Memory B cell (primary cell): Measurements from ENCODE around the gene B4GALT1.
"Not testable (repeated sequence)": the region's sequence is repeated elsewhere in the genome, so short reads cannot be mapped to it uniquely, and the experiment has no call there.

Experiments
- ATAC-seq: fragments of 150-1000 bp; cut with Tn5 transposase; 2 replicates; pipeline ENCODE4 v1.10.0; 2021; ENCODE audit warnings: low read depth, mild to moderate bottlenecking, moderate library complexity
- DNase-seq, 2 donors: peaks; one replicate each; pipeline ENCODE4 v3.0.0; 2022; ENCODE audit warnings: low spot score in 2 of 2
- H3K27ac Mint-ChIP-seq: one replicate; pipeline ENCODE4 v1.8.0; 2022; ENCODE audit warnings: mild to moderate bottlenecking, moderate library complexity, mixed read lengths
- H3K27me3 Mint-ChIP-seq: one replicate; pipeline ENCODE4 v1.8.0; 2022; ENCODE audit warnings: mixed read lengths
- H3K36me3 Mint-ChIP-seq: one replicate; pipeline ENCODE4 v1.8.0; 2022; ENCODE audit warnings: mild to moderate bottlenecking, mixed read lengths
- H3K4me1 Mint-ChIP-seq: one replicate; pipeline ENCODE4 v1.8.0; 2022; ENCODE audit warnings: mixed read lengths
- H3K4me3 Mint-ChIP-seq: one replicate; pipeline ENCODE4 v1.8.0; 2022; ENCODE audit warnings: mild to moderate bottlenecking, moderate library complexity, mixed read lengths
- H3K9me3 Mint-ChIP-seq: one replicate; pipeline ENCODE4 v1.8.0; 2022; ENCODE audit warnings: mixed read lengths

B4GALT1 gene

GRCh38 chr9:33106372-33106771 lies 60.8 kb downstream of the B4GALT1 start:
- ATAC-seq, result no peak
- Mint-ChIP-seq H3K27me3 (no peaks in the 10 kb centered on the region), H3K4me1 (peaks cover 14% of the 10 kb centered on the region), H3K9me3 (no peaks in the 10 kb centered on the region), H3K4me3 (no peak overlapping the region), H3K36me3 (peaks cover 3% of the 10 kb centered on the region), H3K27ac (no peak overlapping the region)
- no peak for DNase-seq

GRCh38 chr9:33105959-33106358 lies 61.2 kb downstream of the B4GALT1 start:
- Mint-ChIP-seq H3K4me3 (no peak overlapping the region), H3K27ac (no peak overlapping the region), H3K36me3 (peaks cover 3% of the 10 kb centered on the region), H3K4me1 (peaks cover 14% of the 10 kb centered on the region), H3K27me3 (no peaks in the 10 kb centered on the region), H3K9me3 (no peaks in the 10 kb centered on the region)
- DNase-seq (no peak), ATAC-seq (no peak)

- no peaks in the 10 kb centered on the region for H3K27me3 Mint-ChIP-seq
- no peak for ATAC-seq
- no peaks in the 10 kb centered on the region for H3K9me3 Mint-ChIP-seq
Observed at GRCh38 chr9:33105504-33105903, 61.6 kb downstream of the B4GALT1 start.

GRCh38 chr9:33104401-33104800 lies 62.7 kb downstream of the B4GALT1 start:
- H3K27ac Mint-ChIP-seq, result peak overlapping the region; percentile 56
- H3K27me3 Mint-ChIP-seq, result no peaks in the 10 kb centered on the region
- peaks cover 10% of the 10 kb centered on the region for H3K4me1 Mint-ChIP-seq
- H3K4me3 Mint-ChIP-seq, result no peak overlapping the region
- no peak for ATAC-seq
- H3K9me3 Mint-ChIP-seq, result no peaks in the 10 kb centered on the region
- DNase-seq, result no peak
- no peaks in the 10 kb centered on the region for H3K36me3 Mint-ChIP-seq

More at GRCh38 chr9:33105504-33105903, 61.6 kb downstream of the B4GALT1 start:
- Mint-ChIP-seq H3K36me3 (no peaks in the 10 kb centered on the region), H3K27ac (no peak overlapping the region), H3K4me1 (peaks cover 14% of the 10 kb centered on the region), H3K4me3 (no peak overlapping the region)
- DNase-seq, result no peak

GRCh38 chr9:33103501-33104281 lies 63.4 kb downstream of the B4GALT1 start:
- H3K27me3 Mint-ChIP-seq, result no peaks in the 10 kb centered on the region
- peak overlapping the region; percentile 17 for H3K27ac Mint-ChIP-seq
- DNase-seq (no peak), ATAC-seq (no peak)
- peaks cover 13% of the 10 kb centered on the region for H3K4me1 Mint-ChIP-seq
- no peaks in the 10 kb centered on the region for H3K9me3 Mint-ChIP-seq
- no peak overlapping the region for H3K4me3 Mint-ChIP-seq
- H3K36me3 Mint-ChIP-seq, result no peaks in the 10 kb centered on the region

- H3K4me1 Mint-ChIP-seq, result peaks cover 10% of the 10 kb centered on the region
- no peaks in the 10 kb centered on the region for H3K36me3 Mint-ChIP-seq
- H3K27ac Mint-ChIP-seq, result peak overlapping the region; percentile 20
- ATAC-seq, result no peak
- no peak for DNase-seq
- H3K9me3 Mint-ChIP-seq, result no peaks in the 10 kb centered on the region
- H3K27me3 Mint-ChIP-seq, result no peaks in the 10 kb centered on the region
- H3K4me3 Mint-ChIP-seq, result no peak overlapping the region
Observed at GRCh38 chr9:33102551-33103210, 64.5 kb downstream of the B4GALT1 start.

- H3K4me1 Mint-ChIP-seq, result peaks cover 3% of the 10 kb centered on the region
- no peak overlapping the region for H3K4me3 Mint-ChIP-seq
- no peaks in the 10 kb centered on the region for H3K27me3 Mint-ChIP-seq
- DNase-seq (no peak), ATAC-seq (no peak)
- no peaks in the 10 kb centered on the region for H3K9me3 Mint-ChIP-seq
- no peak overlapping the region for H3K27ac Mint-ChIP-seq
- H3K36me3 Mint-ChIP-seq, result no peaks in the 10 kb centered on the region
Observed at GRCh38 chr9:33101104-33101951, 65.8 kb downstream of the B4GALT1 start.

- no peaks in the 10 kb centered on the region for H3K27me3 Mint-ChIP-seq
- H3K27ac Mint-ChIP-seq, result no peak overlapping the region
- H3K4me1 Mint-ChIP-seq, result peaks cover 2% of the 10 kb centered on the region
- no peak overlapping the region for H3K4me3 Mint-ChIP-seq
- no peaks in the 10 kb centered on the region for H3K36me3 Mint-ChIP-seq
- ATAC-seq (no peak), DNase-seq (no peak)
- H3K9me3 Mint-ChIP-seq, result no peaks in the 10 kb centered on the region
Observed at GRCh38 chr9:33099754-33100153, 67.4 kb downstream of the B4GALT1 start.

- no peak for ATAC-seq
- H3K27me3 Mint-ChIP-seq, result no peaks in the 10 kb centered on the region
- no peak overlapping the region for H3K4me3 Mint-ChIP-seq
- DNase-seq, result no peak
- H3K4me1 Mint-ChIP-seq, result peaks cover 2% of the 10 kb centered on the region
- no peaks in the 10 kb centered on the region for H3K9me3 Mint-ChIP-seq
- no peaks in the 10 kb centered on the region for H3K36me3 Mint-ChIP-seq
- H3K27ac Mint-ChIP-seq, result no peak overlapping the region
Observed at GRCh38 chr9:33097192-33097591, 69.9 kb downstream of the B4GALT1 start.

GRCh38 chr9:33092634-33093033 lies 74.5 kb downstream of the B4GALT1 start:
- Mint-ChIP-seq H3K4me3 (no peak overlapping the region), H3K36me3 (no peaks in the 10 kb centered on the region), H3K9me3 (no peaks in the 10 kb centered on the region), H3K4me1 (no peaks in the 10 kb centered on the region), H3K27me3 (no peaks in the 10 kb centered on the region), H3K27ac (no peak overlapping the region)
- ATAC-seq, result no peak
- no peak for DNase-seq

- not testable (repeated sequence) for H3K4me3 Mint-ChIP-seq, H3K27me3 Mint-ChIP-seq, H3K27ac Mint-ChIP-seq, H3K36me3 Mint-ChIP-seq, DNase-seq, H3K9me3 Mint-ChIP-seq, ATAC-seq
- H3K4me1 Mint-ChIP-seq, result peaks cover 21% of the 10 kb centered on the region
Observed at GRCh38 chr9:33085672-33086071, 81.5 kb downstream of the B4GALT1 start.

- H3K4me3 Mint-ChIP-seq, result peak overlapping the region; percentile 49
- H3K36me3 Mint-ChIP-seq, result peaks cover 2% of the 10 kb centered on the region
- H3K27ac Mint-ChIP-seq, result peak overlapping the region; percentile 86
- DNase-seq (no peak), ATAC-seq (peak; percentile 84)
- peaks cover 21% of the 10 kb centered on the region for H3K4me1 Mint-ChIP-seq
- H3K27me3 Mint-ChIP-seq, result no peaks in the 10 kb centered on the region
- no peaks in the 10 kb centered on the region for H3K9me3 Mint-ChIP-seq
Observed at GRCh38 chr9:33082538-33083326, 84.4 kb downstream of the B4GALT1 start.

GRCh38 chr9:33082128-33082527 lies 85.0 kb downstream of the B4GALT1 start:
- Mint-ChIP-seq H3K9me3 (no peaks in the 10 kb centered on the region), H3K27me3 (no peaks in the 10 kb centered on the region), H3K4me3 (peak overlapping the region; percentile 49), H3K36me3 (peaks cover 2% of the 10 kb centered on the region), H3K4me1 (peaks cover 24% of the 10 kb centered on the region), H3K27ac (peak overlapping the region; percentile 86)
- ATAC-seq, result no peak
- no peak for DNase-seq
